NCI-H1092 treated with DMSO at 0.1 percent for 48 hours (cell line): ENCODE measurements around the gene ZMIZ2.
"Not testable (repeated sequence)": the region's sequence is repeated elsewhere in the genome, so short reads cannot be mapped to it uniquely, and the experiment has no call there.

Experiments used
- DNase-seq: peaks from one replicate; lab custom pipeline; 2025; lab: John Stamatoyannopoulos, UW

Gene ZMIZ2

GRCh38 chr7:44727158-44727936 lies 21.3 kb upstream of the ZMIZ2 start:
- DNase-seq: no peak

- DNase-seq: no peak
Observed at GRCh38 chr7:44727937-44728262, 20.7 kb upstream of the ZMIZ2 start.

- no peak for DNase-seq
Observed at GRCh38 chr7:44729949-44730590, 18.6 kb upstream of the ZMIZ2 start.

DNA sequence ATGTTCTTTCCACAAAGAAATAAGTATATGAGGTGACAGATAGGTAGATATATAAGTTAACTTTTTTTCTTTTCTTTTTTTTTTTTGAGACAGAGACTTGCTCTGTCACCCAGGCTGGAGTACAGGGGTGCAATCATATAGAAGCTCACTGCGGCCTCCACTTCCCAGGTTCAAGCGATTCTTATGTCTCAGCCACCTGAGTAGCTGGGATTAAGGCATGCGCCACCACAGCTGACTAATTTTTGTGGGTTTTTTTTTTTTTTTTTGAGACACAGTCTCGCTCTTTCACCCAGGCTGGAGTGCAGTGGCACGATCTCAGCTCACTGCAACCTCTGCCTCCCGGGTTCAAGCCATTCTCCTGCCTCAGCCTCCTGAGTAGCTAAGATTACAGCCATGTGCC lies 15.7 kb upstream of the ZMIZ2 start:
- DNase-seq: not testable (repeated sequence)

GRCh38 chr7:44733708-44734481 lies 14.8 kb upstream of the ZMIZ2 start:
- DNase-seq: no peak

DNA sequence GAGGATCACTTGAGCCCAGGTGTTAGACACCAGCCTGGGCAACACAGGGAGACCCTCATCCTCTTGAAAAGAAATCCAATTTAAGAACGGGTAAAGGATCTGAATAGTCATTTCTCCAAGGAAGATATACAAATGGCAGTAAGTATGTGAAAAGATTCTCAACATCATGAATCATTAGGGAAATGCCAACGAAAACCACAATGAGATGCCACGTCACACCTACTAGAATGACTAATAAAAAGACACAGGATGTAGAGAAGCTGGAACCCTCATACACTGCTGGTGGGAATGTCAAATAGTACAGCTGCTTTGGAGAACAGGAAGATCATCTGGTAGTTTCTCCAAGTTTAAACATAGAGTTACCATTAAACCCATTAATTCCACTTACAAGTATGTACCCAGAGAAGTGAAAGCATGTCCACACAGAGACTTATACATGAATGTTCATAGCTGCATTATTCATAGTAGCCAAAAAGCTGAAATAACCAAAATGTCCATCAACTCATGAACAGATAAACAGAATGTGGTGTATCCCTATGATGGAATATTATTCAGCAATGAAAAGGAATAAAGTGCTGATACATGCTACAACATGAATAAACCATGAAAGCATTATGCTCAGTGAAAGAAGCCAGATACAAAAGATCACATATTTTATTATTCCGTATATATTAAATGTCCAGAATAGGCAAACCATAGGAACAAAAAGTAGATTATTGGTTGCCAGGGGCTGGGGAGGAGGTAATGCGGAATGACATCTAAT lies 13.1 kb upstream of the ZMIZ2 start:
- DNase-seq: no peak

DNA sequence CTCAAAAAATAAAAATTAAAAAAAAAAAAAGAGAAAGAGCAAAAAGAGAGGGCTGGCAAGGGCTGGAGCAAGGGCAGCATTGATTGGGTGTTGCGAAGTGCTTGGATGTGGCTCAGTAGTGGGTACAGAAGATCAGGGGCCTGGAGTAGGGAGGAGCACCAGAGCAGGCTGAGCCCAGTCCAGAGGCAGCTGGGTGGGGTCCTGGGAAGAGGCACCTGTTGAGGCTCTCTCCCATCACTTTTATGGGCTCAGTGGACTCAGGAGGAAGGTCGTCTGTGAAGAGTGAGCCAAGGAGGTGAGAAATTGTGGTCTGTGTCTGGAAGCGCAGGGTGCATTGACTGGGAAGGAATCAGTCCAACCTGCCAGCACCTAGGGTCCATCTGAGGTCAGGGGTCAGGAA lies 11.8 kb upstream of the ZMIZ2 start:
- no peak for DNase-seq

DNA sequence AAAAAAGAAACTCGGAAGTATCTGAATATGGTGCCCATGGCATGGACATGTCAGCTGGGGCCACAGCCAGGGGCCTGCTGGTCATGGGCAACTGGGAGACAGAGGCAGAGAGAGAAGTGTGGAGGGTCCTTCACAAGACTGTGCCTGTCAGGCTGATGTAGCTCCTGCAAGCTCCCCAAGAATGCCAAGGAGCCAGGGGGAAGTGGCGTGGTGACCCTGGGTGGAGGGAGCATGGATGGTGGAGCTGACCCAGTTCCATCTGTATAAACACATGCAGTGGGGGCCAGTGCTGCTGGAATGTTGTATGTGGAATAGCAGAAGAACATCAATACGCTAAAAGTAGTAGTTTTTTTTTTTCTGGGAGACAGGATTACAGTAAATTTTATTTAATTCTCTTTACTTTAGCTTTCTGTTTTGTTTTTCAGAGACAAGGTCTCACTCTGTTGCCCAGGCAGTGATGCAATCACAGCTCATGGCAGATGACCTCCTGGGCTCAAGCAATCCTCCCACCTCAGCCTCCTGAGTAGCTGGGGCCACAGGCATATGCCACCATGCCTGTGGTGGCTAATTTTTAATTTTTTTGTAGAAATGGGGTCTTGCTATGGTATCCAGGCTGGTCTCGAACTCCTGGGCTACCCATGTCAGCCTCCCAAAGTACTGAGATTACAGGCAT lies 10.5 kb upstream of the ZMIZ2 start:
- no peak for DNase-seq

DNA sequence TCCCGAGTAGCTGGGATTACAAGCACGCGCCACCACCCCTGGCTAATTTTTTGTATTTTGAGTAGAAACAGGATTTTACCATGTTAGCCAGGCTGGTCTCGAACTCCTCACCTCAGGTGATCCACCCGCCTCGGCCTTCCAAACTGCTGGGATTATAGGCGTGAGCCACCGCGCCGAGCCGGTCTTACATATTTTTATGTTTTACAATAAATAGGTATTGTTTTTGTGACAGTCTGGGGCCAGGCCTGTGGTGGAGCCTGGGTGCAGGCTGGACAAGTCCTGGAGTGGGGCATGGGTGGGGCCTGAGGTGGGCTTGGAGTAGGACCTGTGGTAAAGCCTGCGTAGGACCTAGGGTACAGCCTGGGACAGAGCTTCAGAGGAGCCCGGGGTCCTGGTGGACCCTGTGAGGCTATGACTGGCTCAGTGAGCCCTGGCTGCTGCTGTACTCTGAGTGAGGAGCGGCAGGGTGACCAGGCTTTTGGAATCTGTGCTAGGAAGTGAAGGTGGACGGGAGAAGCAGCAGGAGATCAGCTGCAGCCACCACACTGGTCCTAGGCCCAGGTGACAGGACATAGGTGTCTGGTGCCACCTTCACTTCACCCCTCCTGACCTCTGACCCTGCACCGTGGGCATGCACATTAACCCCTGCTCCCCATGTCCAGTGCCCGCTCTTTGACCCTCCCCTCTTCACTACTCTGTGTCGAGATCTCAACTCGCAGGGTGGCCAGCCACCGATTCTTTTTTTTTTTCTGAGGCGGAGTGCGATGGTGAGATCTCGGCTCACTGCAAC lies 9.6 kb upstream of the ZMIZ2 start:
- DNase-seq: no peak

DNA sequence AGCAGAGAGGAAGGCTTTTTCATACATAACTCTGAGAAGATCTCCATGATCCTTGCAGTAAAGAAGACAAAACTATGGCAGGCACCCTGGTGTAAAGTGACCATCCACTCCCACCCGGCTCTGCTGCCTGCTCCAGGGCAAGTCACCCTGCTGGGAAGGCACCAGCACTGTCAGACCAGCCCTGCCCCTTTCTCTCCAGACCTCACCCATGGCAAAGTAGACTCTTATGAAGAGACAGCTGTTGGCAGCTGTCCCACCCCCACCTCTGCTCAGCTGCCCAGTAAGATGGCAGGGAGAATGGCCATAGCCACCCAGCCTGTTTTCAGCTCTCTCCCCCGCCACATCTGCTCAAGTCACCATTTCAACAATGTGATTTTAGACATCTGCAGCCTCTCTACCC lies 8.6 kb upstream of the ZMIZ2 start:
- no peak for DNase-seq

DNA sequence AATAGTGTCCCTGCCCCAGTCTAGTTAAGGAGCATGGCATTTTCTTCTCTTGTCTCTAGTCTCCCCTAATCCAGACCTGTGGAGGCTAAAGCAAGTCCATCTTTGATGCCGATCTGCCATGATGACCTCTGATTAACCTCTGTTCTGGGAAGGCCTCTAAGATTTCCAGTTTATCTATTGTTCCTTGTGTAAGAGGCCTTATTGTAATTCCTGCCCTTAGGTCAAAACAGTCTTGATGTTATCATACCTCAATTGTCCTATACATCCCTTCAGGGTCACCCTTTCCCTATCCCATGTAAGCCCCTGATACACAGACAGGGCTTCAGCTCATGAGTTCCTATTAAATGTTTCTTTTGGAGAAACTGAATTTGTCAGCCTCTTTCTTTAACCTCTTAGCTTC lies 4.9 kb upstream of the ZMIZ2 start:
- no peak for DNase-seq

DNA sequence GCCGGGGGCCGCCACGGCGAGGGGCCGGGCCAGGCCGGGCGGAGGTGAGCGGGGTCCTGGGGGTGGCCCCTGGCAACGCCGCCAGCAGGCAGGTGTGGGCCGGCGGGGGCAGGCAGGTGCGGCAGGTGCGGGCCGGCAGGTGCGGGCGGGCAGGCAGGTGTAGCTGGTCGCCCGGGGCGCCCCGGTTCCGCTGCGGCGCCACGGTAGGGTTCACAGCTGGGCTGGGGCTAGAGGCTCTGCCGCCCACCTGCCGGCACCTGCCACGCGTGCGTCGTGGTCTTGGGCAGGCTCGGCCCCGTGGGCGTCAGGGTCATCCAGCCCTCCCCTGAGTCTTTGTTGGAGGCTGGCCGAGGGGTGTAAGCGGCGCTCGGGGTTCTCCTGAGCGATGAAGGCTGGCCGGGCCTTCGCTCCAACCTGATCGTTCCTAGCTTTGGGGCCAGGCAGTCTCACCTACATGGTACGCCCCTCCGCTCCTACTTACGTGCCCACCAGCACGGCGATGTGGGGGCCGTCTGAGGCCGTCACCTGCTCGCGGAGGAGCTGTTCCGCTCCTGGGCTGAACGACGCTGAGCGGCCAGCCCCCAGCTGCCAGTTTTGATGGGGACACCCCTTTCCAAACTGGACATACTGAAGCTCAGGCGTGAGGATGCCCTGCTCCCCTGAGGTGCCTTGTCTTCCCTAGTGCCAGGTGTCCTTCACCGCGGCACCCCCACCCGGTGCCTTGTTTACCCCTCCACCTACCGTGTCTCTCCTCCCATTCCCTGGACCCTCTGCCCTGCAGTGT lies 493 bp downstream of the ZMIZ2 start:
- DNase-seq: peak; percentile 19

- no peak for DNase-seq
Observed at GRCh38 chr7:44749992-44750391, 1.3 kb downstream of the ZMIZ2 start.

GRCh38 chr7:44750424-44750823 lies 1.8 kb downstream of the ZMIZ2 start:
- no peak for DNase-seq

DNA sequence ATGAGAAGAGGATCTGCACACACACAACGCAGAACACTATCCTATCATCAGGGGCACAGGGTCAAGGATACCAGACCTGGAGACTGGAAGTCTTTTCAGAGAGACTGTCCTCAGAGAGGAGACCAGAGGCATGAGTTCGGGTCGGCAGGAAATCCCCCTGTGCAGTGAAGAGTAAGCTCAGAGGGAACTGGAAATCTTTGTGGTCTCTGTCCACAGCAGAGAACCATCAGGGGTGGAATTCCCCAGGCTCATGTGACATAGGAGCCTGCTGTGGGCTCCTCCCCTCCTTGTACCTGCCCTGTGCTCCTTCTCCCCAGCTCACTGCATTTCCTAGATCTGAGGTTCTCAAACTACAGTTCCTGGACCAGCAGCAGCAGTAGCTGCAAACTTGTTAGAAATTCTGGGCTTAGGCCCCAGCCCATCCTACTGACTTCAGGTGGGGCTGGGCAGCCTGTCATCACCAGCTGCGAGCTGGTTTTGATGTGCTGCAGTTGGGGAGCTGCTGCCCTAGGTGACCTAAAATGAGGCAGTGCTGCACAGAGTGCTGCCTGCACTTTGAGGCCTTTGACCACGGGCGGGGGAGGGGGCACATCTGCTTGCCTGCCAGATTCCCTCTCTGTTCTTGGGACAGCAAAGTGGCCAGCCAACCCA lies 2.4 kb downstream of the ZMIZ2 start:
- DNase-seq: no peak

DNA sequence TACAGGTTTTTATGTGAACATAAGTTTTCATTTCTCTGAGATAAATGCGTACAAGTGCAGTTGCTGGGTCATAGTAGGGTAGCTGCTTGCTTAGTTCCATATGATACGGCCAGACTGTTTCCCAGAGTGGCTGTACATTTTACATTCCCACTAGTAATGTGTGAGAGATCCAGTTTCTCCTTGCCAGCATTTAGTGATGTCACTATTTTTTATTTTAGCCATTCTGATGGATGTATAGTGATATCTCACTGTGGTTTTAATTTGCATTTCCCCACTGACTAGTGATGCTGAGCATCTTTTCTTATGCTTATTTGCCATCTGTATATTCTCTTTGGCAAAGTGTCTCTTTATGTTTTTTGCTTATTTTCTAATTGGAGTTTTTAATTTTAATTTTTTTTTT lies 4.2 kb downstream of the ZMIZ2 start:
- no peak for DNase-seq

GRCh38 chr7:44754802-44755697 lies 6.4 kb downstream of the ZMIZ2 start:
- no peak for DNase-seq
